ENCODE data around the gene TCERG1L. TPM values are rescaled to one million over a fixed set of nuclear protein-coding genes. Genes with fewer than 3 reads are reported as not detected.
"Not testable (repeated sequence)": the region's sequence is repeated elsewhere in the genome, so short reads cannot be mapped to it uniquely, and the experiment has no call there.

Gene TCERG1L
- total and polyA plus RNA-seq, 8 donors = 0.18 TPM; not detected in 7

DNA sequence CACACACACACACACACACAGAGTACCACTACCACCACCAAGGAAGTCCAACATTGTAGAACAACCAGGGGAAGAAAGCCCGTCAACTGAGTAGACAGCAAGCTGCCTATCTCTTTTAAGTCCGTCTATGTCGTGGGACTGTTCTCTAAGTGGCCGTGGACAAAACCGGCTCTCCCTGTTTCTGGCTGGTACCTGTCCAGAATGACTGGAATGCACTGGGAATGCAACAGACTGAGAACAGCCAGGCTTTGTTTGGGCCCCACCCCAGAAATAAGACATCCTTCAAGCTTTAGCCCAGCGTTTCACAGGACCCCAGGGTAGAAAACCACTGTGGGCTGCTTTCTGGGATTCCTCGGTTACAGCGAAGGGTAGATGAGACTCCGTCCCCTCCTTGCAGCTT lies 203.6 kb downstream of the TCERG1L start:
- 89 to 93% (median 90%) methylated on average over 9 of the region's 9 CpGs for WGBS, 5 donors
- H3K4me3 ChIP-seq = no peak overlapping the region
- H3K4me1 ChIP-seq = no peaks in the 10 kb centered on the region
- no peak for TF ChIP-seq POLR2A (IDR thresholded peaks at IDR 0.05)
- no peaks in the 10 kb centered on the region for H3K36me3 ChIP-seq
- H3K27me3 ChIP-seq = no peaks in the 10 kb centered on the region
- no peak for DNase-seq
- H3K9me3 ChIP-seq = peaks cover 0 to 21% (median 10%) of the 10 kb centered on the region in 4 donors
- H3K27ac ChIP-seq = no peak overlapping the region
- intact Hi-C loops (cut with DNase I; ENCODE audit: low total_unique reads) = no loop called here

DNA sequence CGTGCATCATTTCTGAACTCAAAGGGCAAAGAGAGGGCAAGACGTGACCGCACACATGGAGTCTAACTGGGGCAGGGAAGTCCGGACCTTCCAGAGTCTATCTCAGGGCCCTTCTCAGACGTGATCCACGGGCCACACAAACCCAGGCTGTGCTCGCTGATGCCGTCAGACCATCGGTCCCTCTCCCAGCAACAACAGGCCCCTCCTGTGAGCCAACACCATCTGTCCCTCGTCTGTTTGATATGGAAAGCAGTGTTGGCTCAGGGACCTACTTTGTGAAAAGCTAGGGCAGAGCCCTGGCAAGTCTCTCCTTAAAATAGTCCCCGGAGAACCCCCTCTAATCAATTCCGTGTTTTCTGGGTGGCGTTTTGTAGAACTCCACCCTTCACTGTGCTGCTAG lies 208.8 kb downstream of the TCERG1L start:
- DNase-seq = peak in 1 of 2 donors; percentile 32
- WGBS, 5 donors = 67 to 75% (median 72%) methylated on average over 13 of the region's 13 CpGs

DNA sequence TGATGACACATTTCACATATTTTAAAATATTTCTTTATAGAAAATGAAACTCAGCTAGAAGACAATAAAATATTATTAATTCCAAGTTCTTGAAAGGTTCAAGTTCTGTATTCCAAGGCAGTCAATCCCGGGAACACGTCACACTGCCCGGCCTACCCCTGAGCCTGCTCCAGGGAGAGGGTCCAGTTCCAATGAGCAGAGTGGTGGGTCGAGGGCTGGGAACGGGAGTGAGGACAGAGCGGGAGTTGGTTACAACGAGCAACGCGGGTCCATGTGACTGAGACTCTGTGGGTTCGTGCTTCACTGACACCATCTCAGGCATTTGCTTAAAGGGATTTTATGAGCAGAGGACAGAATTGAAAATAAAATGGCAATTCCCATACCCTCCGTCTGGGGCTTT lies 209.4 kb downstream of the TCERG1L start:
- no peak for DNase-seq
- Histone ChIP-seq H3K27me3 (no peaks in the 10 kb centered on the region), H3K4me1 (no peaks in the 10 kb centered on the region), H3K4me3 (no peak overlapping the region), H3K9me3 (peaks cover 0 to 11% (median 4%) of the 10 kb centered on the region in 4 donors), H3K27ac (no peak overlapping the region), H3K36me3 (no peaks in the 10 kb centered on the region)
- 80 to 94% (median 89%) methylated on average over 11 of the region's 11 CpGs for WGBS, 5 donors
- intact Hi-C loops (cut with DNase I; ENCODE audit: low total_unique reads) = no loop called here
- no peak for TF ChIP-seq POLR2AphosphoS5 (IDR thresholded peaks at IDR 0.05)
- TF ChIP-seq, protein P1, sequence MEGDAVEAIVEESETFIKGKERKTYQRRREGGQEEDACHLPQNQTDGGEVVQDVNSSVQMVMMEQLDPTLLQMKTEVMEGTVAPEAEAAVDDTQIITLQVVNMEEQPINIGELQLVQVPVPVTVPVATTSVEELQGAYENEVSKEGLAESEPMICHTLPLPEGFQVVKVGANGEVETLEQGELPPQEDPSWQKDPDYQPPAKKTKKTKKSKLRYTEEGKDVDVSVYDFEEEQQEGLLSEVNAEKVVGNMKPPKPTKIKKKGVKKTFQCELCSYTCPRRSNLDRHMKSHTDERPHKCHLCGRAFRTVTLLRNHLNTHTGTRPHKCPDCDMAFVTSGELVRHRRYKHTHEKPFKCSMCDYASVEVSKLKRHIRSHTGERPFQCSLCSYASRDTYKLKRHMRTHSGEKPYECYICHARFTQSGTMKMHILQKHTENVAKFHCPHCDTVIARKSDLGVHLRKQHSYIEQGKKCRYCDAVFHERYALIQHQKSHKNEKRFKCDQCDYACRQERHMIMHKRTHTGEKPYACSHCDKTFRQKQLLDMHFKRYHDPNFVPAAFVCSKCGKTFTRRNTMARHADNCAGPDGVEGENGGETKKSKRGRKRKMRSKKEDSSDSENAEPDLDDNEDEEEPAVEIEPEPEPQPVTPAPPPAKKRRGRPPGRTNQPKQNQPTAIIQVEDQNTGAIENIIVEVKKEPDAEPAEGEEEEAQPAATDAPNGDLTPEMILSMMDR (IDR thresholded peaks at IDR 0.05) = no peak
- no peak for TF ChIP-seq POLR2A (IDR thresholded peaks at IDR 0.05)
- TF ChIP-seq EP300 (IDR thresholded peaks at IDR 0.05) = no peak

More for the DNA sequence above, 208.8 kb downstream of the TCERG1L start:
- Histone ChIP-seq H3K27ac (no peak overlapping the region), H3K4me1 (no peaks in the 10 kb centered on the region), H3K4me3 (no peak overlapping the region), H3K9me3 (peaks cover 0 to 11% (median 4%) of the 10 kb centered on the region in 4 donors), H3K36me3 (no peaks in the 10 kb centered on the region), H3K27me3 (no peaks in the 10 kb centered on the region)
- intact Hi-C loops (cut with DNase I; ENCODE audit: low total_unique reads) = no loop called here
- TF ChIP-seq POLR2A (IDR thresholded peaks at IDR 0.05) (no peak), POLR2AphosphoS5 (IDR thresholded peaks at IDR 0.05) (no peak), EP300 (IDR thresholded peaks at IDR 0.05) (no peak)
- TF ChIP-seq, protein P1 (IDR thresholded peaks at IDR 0.05) = no peak

DNA sequence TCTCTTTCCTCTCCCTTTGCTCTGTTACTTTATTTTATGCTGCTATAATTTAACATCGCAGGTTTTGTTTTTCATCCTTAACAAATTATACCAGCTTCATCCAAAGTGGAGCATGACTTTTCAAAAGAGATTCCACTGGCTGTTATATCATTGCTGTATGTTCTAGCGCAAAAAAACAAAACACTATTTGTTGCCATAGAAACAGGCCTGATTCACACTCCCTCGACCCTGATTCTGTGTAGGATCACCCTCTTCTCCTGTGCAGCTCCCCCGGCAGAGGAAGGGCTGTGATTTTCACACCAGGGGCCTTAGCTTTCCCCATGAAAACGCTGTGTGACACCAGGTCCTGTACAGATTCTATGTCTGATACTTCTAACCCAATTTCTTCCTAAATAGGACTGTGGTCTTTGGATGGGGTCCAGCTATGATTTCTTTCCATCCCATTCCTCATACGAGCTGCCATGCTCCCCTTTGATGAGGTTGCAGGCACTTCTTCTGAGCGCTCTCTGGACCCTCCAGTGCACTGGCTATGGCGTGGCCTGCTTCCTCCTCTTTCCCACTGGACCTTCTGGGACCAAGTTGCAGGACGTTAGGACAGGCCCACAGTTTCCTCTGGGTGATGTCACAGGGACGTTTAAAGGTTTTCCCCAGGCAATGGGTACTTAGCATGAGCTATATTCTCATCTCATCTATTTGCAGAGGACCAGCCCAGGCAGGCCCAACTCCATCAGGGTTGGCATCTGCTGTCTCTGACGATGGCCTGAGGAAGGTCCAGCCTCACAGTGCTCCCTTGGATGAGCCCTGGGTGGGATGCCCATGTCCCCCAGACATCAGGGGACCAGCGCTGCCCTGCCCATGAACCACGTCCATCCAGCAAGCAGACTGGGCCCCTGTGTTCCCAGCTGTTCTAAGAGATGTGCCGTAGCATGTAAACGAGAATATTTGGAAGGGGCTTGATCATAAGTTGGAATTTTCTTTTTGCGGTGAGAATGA lies 210.8 kb downstream of the TCERG1L start:
- H3K27ac ChIP-seq; H3K4me1 ChIP-seq; H3K9me3 ChIP-seq; H3K27me3 ChIP-seq; H3K4me3 ChIP-seq; H3K36me3 ChIP-seq; intact Hi-C loops (cut with DNase I; ENCODE audit: low total_unique reads): not testable (repeated sequence)
- DNase-seq = peak in 1 of 2 donors; percentile 47
- WGBS, 5 donors = 69 to 74% (median 72%) methylated on average over 16 of the region's 16 CpGs

DNA sequence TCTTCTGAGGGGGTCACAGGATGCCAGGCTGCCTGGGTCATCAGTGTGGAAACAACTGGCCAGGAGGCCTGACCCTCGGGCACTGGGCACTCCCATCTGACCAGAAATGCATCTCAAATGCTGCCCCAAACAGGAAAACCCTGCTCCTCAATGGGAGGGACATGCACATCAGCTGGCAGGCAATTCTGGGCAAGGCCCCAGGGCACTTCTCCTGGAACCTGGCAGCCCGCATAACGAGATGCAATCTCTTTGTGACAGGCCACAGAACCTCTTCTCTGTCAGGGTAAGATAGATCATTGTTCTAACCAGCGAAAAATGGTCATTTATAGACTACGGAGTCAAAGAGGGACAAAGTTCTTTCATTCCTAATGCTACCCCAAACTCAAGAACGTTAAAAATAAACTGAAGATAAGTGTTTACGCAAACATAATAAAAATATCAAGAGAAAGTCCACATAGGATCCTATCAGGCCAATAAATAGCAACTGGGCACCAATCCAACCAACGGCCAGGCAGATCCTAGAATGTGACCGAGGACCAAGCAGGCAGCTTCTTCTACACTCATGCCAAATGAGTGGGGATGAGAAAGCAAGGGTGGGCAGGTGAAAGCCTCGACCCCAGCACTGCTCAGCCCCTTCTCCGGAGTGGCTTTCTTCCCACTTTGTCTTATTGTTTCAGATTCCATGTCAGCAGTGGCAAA lies 212.3 kb downstream of the TCERG1L start:
- H3K27me3 ChIP-seq = peaks cover 0 to 6% (median 0%) of the 10 kb centered on the region in 3 donors
- no peaks in the 10 kb centered on the region for H3K9me3 ChIP-seq
- no peak overlapping the region for H3K27ac ChIP-seq
- intact Hi-C loops (cut with DNase I; ENCODE audit: low total_unique reads) = no loop called here
- no peak overlapping the region for H3K4me3 ChIP-seq
- H3K36me3 ChIP-seq = no peaks in the 10 kb centered on the region
- TF ChIP-seq, protein P1 (IDR thresholded peaks at IDR 0.05) = no peak
- TF ChIP-seq POLR2AphosphoS5 (IDR thresholded peaks at IDR 0.05) (no peak), POLR2A (IDR thresholded peaks at IDR 0.05) (no peak), EP300 (IDR thresholded peaks at IDR 0.05) (no peak)
- 54 to 67% (median 61%) methylated on average over 11 of the region's 11 CpGs for WGBS, 5 donors
- no peaks in the 10 kb centered on the region for H3K4me1 ChIP-seq
- DNase-seq = no peak

Measured in stomach (tissue), 9 donors.